ENCODE measurements around the gene CST6. TPM values are rescaled to one million over a fixed set of nuclear protein-coding genes. Genes with fewer than 3 reads are reported as not detected.
"Not testable (repeated sequence)": the region's sequence is repeated elsewhere in the genome, so short reads cannot be mapped to it uniquely, and the experiment has no call there.

CST6 gene
- total RNA-seq, 4 donors from 2014 or later, result 1.7 TPM; not detected in 3

- no peak for TF ChIP-seq POLR2AphosphoS5 (IDR thresholded peaks at IDR 0.05)
- TF ChIP-seq EP300 (IDR thresholded peaks at IDR 0.05), result no peak
- TF ChIP-seq CTCF (IDR thresholded peaks at IDR 0.05), result peak in 3 of 4 experiments; percentile 89 to 97 (median 90)
- TF ChIP-seq POLR2A (IDR thresholded peaks at IDR 0.05), result no peak
- 0 to 35% methylated on average over 2 to 10 of the region's 46 CpGs for WGBS, 2 donors (ENCODE audit: low coverage in 1 of 2)
- Histone ChIP-seq H3K4me3 (peak overlapping the region in 1 of 2 donors; percentile 24), H3K9me3 (no peaks in the 10 kb centered on the region), H3K27ac (no peak overlapping the region), H3K4me1 (peaks cover 0 to 13% (median 6%) of the 10 kb centered on the region in 3 donors), H3K36me3 (no peaks in the 10 kb centered on the region), H3K27me3 (peaks cover 13% of the 10 kb centered on the region)
- peak; percentile 86 for ATAC-seq
Observed at GRCh38 chr11:66022401-66023185, 10.8 kb downstream of the CST6 start.

GRCh38 chr11:66023186-66023440 is 11.3 kb downstream of the CST6 start:
- not testable (repeated sequence) for H3K9me3 ChIP-seq, H3K36me3 ChIP-seq, H3K4me3 ChIP-seq, H3K27ac ChIP-seq, ATAC-seq
- peaks cover 13% of the 10 kb centered on the region for H3K27me3 ChIP-seq
- H3K4me1 ChIP-seq, result peaks cover 0 to 13% (median 6%) of the 10 kb centered on the region in 3 donors
- no CpG with 5 or more reads among the region's 5 CpGs for WGBS, 2 donors (ENCODE audit: low coverage in 1 of 2)

- Histone ChIP-seq H3K9me3 (no peaks in the 10 kb centered on the region), H3K27ac (no peak within 1 kb of the TSS), H3K36me3 (no peaks in the 10 kb centered on the region), H3K4me1 (peaks cover 0 to 13% (median 6%) of the 10 kb centered on the region in 3 donors), H3K27me3 (peaks cover 9% of the 10 kb centered on the region), H3K4me3 (no peak within 1 kb of the TSS)
- TF ChIP-seq POLR2AphosphoS5 (IDR thresholded peaks at IDR 0.05) (no peak), EP300 (IDR thresholded peaks at IDR 0.05) (no peak), POLR2A (IDR thresholded peaks at IDR 0.05) (no peak), CTCF (IDR thresholded peaks at IDR 0.05) (no peak)
- no peak for ATAC-seq
- 79 to 94% methylated on average over 7 to 10 of the region's 18 CpGs for WGBS, 2 donors (ENCODE audit: low coverage in 1 of 2)
Observed at GRCh38 chr11:66026017-66026529, 14.3 kb downstream of the CST6 start, which contains the start of gene CATSPER1. CATSPER1 (minus strand) TSS chr11:66026479; CDS start chr11:66026379, 100 bp downstream.

GRCh38 chr11:66032957-66033735 is 21.3 kb downstream of the CST6 start:
- 75 to 90% methylated on average over 7 of the region's 8 CpGs for WGBS, 2 donors (ENCODE audit: low coverage in 1 of 2)
- Histone ChIP-seq H3K27ac (no peak overlapping the region), H3K36me3 (no peaks in the 10 kb centered on the region), H3K4me3 (no peak overlapping the region), H3K27me3 (peaks cover 20% of the 10 kb centered on the region), H3K4me1 (no peaks in the 10 kb centered on the region), H3K9me3 (no peaks in the 10 kb centered on the region)
- no peak for ATAC-seq
- TF ChIP-seq POLR2AphosphoS5 (IDR thresholded peaks at IDR 0.05) (no peak), CTCF (IDR thresholded peaks at IDR 0.05) (no peak), EP300 (IDR thresholded peaks at IDR 0.05) (no peak), POLR2A (IDR thresholded peaks at IDR 0.05) (no peak)

GRCh38 chr11:66035653-66036333 is 24.0 kb downstream of the CST6 start:
- 40 to 100% methylated on average over 1 to 3 of the region's 9 CpGs for WGBS, 2 donors (ENCODE audit: low coverage in 1 of 2)
- no peak for ATAC-seq
- no peaks in the 10 kb centered on the region for H3K36me3 ChIP-seq

More at GRCh38 chr11:66035653-66036333, 24.0 kb downstream of the CST6 start:
- H3K4me1 ChIP-seq, result no peaks in the 10 kb centered on the region
- no peaks in the 10 kb centered on the region for H3K9me3 ChIP-seq
- H3K4me3 ChIP-seq, result no peak overlapping the region
- H3K27me3 ChIP-seq, result peaks cover 24% of the 10 kb centered on the region
- H3K27ac ChIP-seq, result no peak overlapping the region
- TF ChIP-seq POLR2A (IDR thresholded peaks at IDR 0.05) (no peak), EP300 (IDR thresholded peaks at IDR 0.05) (no peak), POLR2AphosphoS5 (IDR thresholded peaks at IDR 0.05) (no peak), CTCF (IDR thresholded peaks at IDR 0.05) (no peak)
